Measurements from ENCODE around the gene GTF2A1. TPM values are rescaled to one million over a fixed set of nuclear protein-coding genes. Genes with fewer than 3 reads are reported as not detected.

GTF2A1 gene
- total RNA-seq, 1 donor from 2014 or later: 42.0 TPM

DNA sequence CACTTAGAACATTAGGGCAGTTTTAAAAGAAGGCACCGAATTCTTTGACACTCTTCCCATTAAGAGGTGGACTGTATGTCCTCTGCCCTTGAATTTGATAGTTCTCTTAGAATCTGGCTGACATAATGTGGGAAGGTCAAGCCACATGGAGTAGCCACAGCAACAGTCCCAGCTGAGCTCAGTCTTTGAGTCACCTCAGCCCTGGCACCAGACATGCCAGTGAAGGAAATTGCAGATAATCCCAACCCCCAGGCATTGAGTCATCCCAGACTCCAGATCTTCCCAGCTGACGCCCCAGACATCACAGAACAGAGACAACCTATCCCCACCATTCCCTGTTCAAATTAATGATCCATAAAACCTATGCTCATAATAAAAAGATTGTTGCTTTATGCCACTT is 83.4 kb downstream of the GTF2A1 start:
- no peak for DNase-seq (ENCODE audit: low read depth, low spot score)
- Mint-ChIP-seq H3K4me3 (no peak overlapping the region), H3K9me3 (peaks cover 3% of the 10 kb centered on the region), H3K4me1 (no peaks in the 10 kb centered on the region), H3K27ac (ENCODE audit: unreplicated experiment) (no peak overlapping the region), H3K36me3 (ENCODE audit: low read depth) (no peaks in the 10 kb centered on the region), H3K27me3 (ENCODE audit: low read depth) (no peaks in the 10 kb centered on the region)
- TF ChIP-seq CTCF (conservative IDR thresholded peaks at IDR 0.05): no peak

GRCh38 chr14:81133400-81133799 is 87.4 kb downstream of the GTF2A1 start:
- Mint-ChIP-seq H3K4me1 (no peaks in the 10 kb centered on the region), H3K27ac (ENCODE audit: unreplicated experiment) (no peak overlapping the region), H3K4me3 (no peak overlapping the region), H3K36me3 (ENCODE audit: low read depth) (no peaks in the 10 kb centered on the region), H3K9me3 (peaks cover 3% of the 10 kb centered on the region), H3K27me3 (ENCODE audit: low read depth) (no peaks in the 10 kb centered on the region)
- no peak for DNase-seq (ENCODE audit: low read depth, low spot score)
- no peak for TF ChIP-seq CTCF (conservative IDR thresholded peaks at IDR 0.05)

GRCh38 chr14:81132468-81132867 is 88.3 kb downstream of the GTF2A1 start:
- peaks cover 3% of the 10 kb centered on the region for H3K9me3 Mint-ChIP-seq
- no peak overlapping the region for H3K27ac Mint-ChIP-seq (ENCODE audit: unreplicated experiment)
- H3K4me3 Mint-ChIP-seq: no peak overlapping the region
- no peaks in the 10 kb centered on the region for H3K36me3 Mint-ChIP-seq (ENCODE audit: low read depth)
- H3K27me3 Mint-ChIP-seq (ENCODE audit: low read depth): no peaks in the 10 kb centered on the region
- H3K4me1 Mint-ChIP-seq: no peaks in the 10 kb centered on the region
- no peak for TF ChIP-seq CTCF (conservative IDR thresholded peaks at IDR 0.05)
- DNase-seq (ENCODE audit: low read depth, low spot score): no peak

DNA sequence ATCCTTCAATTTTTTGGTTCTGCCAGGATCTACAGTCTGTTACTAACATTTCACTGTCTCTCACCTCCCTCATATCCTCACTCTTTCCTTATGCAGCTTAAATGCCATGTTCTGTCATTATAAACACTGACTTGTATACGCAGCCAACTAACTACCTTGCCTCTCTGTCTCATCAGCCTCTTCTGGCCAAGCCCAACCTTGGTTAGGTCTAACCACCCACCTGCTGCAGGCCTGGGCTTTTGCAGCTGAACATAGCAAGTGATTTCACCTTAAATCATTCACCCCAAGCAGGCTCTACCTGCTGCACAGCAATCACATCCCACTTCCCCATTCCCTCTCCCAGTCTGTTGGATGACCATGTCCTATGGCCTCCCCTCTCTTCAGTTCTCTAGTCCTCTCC is 91.5 kb downstream of the GTF2A1 start:
- Mint-ChIP-seq H3K27me3 (ENCODE audit: low read depth) (no peaks in the 10 kb centered on the region), H3K4me3 (no peak overlapping the region), H3K9me3 (peaks cover 3% of the 10 kb centered on the region), H3K4me1 (no peaks in the 10 kb centered on the region), H3K36me3 (ENCODE audit: low read depth) (no peaks in the 10 kb centered on the region), H3K27ac (ENCODE audit: unreplicated experiment) (no peak overlapping the region)
- DNase-seq (ENCODE audit: low read depth, low spot score): no peak
- TF ChIP-seq CTCF (conservative IDR thresholded peaks at IDR 0.05): no peak

DNA sequence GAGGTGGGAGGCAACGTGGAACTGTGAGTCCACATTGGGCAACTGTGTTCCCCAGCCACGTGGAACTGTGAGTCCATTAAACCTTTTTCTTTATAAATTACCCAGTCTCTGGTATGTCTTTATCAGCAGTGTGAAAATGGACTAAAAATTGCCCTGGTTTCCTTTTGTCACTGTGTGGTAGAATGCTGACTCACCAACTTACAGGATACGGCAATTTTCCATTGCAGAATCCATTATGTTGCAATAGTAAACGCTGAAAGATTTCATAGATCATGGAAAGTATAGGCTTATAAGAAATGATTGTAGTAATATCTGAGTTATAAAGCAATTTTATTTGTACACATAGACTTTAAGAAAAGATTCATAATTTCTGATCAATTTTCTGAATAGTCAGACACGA is 93.0 kb downstream of the GTF2A1 start:
- H3K9me3 Mint-ChIP-seq: peaks cover 3% of the 10 kb centered on the region
- no peaks in the 10 kb centered on the region for H3K4me1 Mint-ChIP-seq
- H3K4me3 Mint-ChIP-seq: no peak overlapping the region
- no peaks in the 10 kb centered on the region for H3K36me3 Mint-ChIP-seq (ENCODE audit: low read depth)
- H3K27me3 Mint-ChIP-seq (ENCODE audit: low read depth): no peaks in the 10 kb centered on the region
- no peak for DNase-seq (ENCODE audit: low read depth, low spot score)
- no peak for TF ChIP-seq CTCF (conservative IDR thresholded peaks at IDR 0.05)
- no peak overlapping the region for H3K27ac Mint-ChIP-seq (ENCODE audit: unreplicated experiment)

DNA sequence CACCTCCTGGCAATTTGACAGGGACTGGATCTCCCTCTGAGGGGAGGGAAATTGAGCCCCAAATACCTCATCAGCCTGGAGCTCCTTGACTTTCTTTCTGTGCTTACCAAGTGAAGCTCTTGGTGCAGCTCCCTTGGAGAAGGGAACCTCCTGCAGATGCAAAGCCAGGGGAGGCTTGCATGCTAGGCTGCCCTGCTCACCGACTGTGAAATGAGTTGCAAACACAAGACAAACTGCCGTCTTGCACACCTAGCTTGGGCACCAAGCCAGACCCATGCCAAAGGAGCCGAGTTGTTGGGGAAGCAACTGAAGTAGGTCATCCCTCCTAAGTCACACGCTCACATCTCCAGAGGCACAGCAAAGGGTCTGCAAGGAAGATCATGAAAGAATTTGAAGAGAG is 95.2 kb downstream of the GTF2A1 start:
- Mint-ChIP-seq H3K27ac (ENCODE audit: unreplicated experiment) (no peak overlapping the region), H3K36me3 (ENCODE audit: low read depth) (peaks cover 3% of the 10 kb centered on the region), H3K27me3 (ENCODE audit: low read depth) (no peaks in the 10 kb centered on the region), H3K4me1 (no peaks in the 10 kb centered on the region), H3K9me3 (peaks cover 6% of the 10 kb centered on the region), H3K4me3 (no peak overlapping the region)
- no peak for TF ChIP-seq CTCF (conservative IDR thresholded peaks at IDR 0.05)
- no peak for DNase-seq (ENCODE audit: low read depth, low spot score)

Measured in neural crest cell (in vitro differentiated cells).